ENCODE measurements around the gene CRTC3. TPM values are rescaled to one million over a fixed set of nuclear protein-coding genes. Genes with fewer than 3 reads are reported as not detected.

The CRTC3 gene
- total and polyA plus RNA-seq, 2 of the 13 experiments (the other 11 are each of a cell fraction or from before 2014, with no cell fraction given), result 8.4 to 11.8 TPM

GRCh38 chr15:90618330-90619125, 88.8 kb downstream of the CRTC3 start (continued):
- TF ChIP-seq ZNF354B (CRISPR knock-in tag; IDR thresholded peaks at IDR 0.05) (no peak), NONO (IDR thresholded peaks at IDR 0.05) (no peak), NONO (CRISPR knock-in tag; conservative IDR thresholded peaks at IDR 0.05) (no peak), MTA1 (CRISPR knock-in tag; IDR thresholded peaks at IDR 0.05; ENCODE audit: borderline replicate concordance) (no peak)

GRCh38 chr15:90619468-90619867, 89.7 kb downstream of the CRTC3 start:
- Histone ChIP-seq H3K27ac (ENCODE audit: extremely low read length, insufficient read depth, low read length) (no peak overlapping the region), H3K4me1 (ENCODE audit: insufficient read depth, low read length) (no peaks in the 10 kb centered on the region), H4K20me1 (ENCODE audit: insufficient read depth, low read length) (no peaks in the 10 kb centered on the region), H3K9ac (ENCODE audit: insufficient read depth, low read depth, low read length) (no peak overlapping the region), H3K79me2 (ENCODE audit: insufficient read depth, low read length) (no peaks in the 10 kb centered on the region), H3K36me3 (replicated peaks in 1 of 2; ENCODE audit: control insufficient read depth in 1 of 2, insufficient read depth in 2 of 2, low read length in 2 of 2) (0 out of 5 replicates have a peak, but pooled peaks cover 1 to 2% of the 10 kb centered on the region in 2 experiments), H3K4me2 (ENCODE audit: low read depth, low read length) (no peak overlapping the region), H3K9me3 (ENCODE audit: low read length) (no peaks in the 10 kb centered on the region), H3K4me3 (replicated peaks in 1 of 3; ENCODE audit: insufficient read depth in 1 of 3, low read depth in 2 of 3, low read length in 3 of 3) (no peak overlapping the region), H3K27me3 (ENCODE audit: control insufficient read depth in 1 of 2, insufficient read depth in 2 of 2, low read length in 2 of 2) (no peaks in the 10 kb centered on the region), H2AFZ (ENCODE audit: low read length) (no peak overlapping the region)
- POLR2A ChIA-PET, result no interaction called here
- ATAC-seq, result no peak
- intact Hi-C loops (cut with micrococcal nuclease; ENCODE audit: unreplicated experiment), result no loop called here
- DNase-seq (ENCODE audit: low spot score), result no peak
- 98% methylated on average over 9 of the region's 9 CpGs for WGBS (ENCODE audit: low lambda C conversion rate)
- TF ChIP-seq CREB1 (IDR thresholded peaks at IDR 0.05) (no peak), CREB1 (CRISPR knock-in tag; IDR thresholded peaks at IDR 0.05) (no peak), ZNF546 (CRISPR knock-in tag; conservative IDR thresholded peaks at IDR 0.05) (no peak)
- BruUV-seq (replicated peaks), result no TSS peak
- FAIRE-seq, result no peak
- in situ Hi-C loops (cut with HindIII; ENCODE audit: extremely low pct_ligation_motif_present, low pct_unique_long_range_greater_than_20kb), result no loop called here
- CTCF ChIA-PET (ENCODE audit: low intra/inter-chr PET ratio, low total read pairs), result no interaction called here

- ATAC-seq, result no peak
- no peaks in the 10 kb centered on the region for H3K9me3 ChIP-seq (ENCODE audit: low read length)
- no peak for FAIRE-seq
- H3K4me1 ChIP-seq (ENCODE audit: insufficient read depth, low read length), result no peaks in the 10 kb centered on the region
- no peak overlapping the region for H3K9ac ChIP-seq (ENCODE audit: insufficient read depth, low read depth, low read length)
- H3K27me3 ChIP-seq (ENCODE audit: control insufficient read depth in 1 of 2, insufficient read depth in 2 of 2, low read length in 2 of 2), result no peaks in the 10 kb centered on the region
- TF ChIP-seq KAT7 (CRISPR knock-in tag; IDR thresholded peaks at IDR 0.05; ENCODE audit: borderline replicate concordance) (no peak), JUND (CRISPR knock-in tag; IDR thresholded peaks at IDR 0.05) (no peak), ZNF446 (CRISPR knock-in tag; IDR thresholded peaks at IDR 0.05) (no peak), CENPT (CRISPR knock-in tag; IDR thresholded peaks at IDR 0.05; ENCODE audit: low read depth) (no peak), SNAPC5 (CRISPR knock-in tag; IDR thresholded peaks at IDR 0.05; ENCODE audit: borderline replicate concordance) (no peak), NFE2L2 (IDR thresholded peaks at IDR 0.05; ENCODE audit: low read length) (no peak), PRPF4 (IDR thresholded peaks at IDR 0.05; ENCODE audit: low read depth, low read length, poor library complexity, severe bottlenecking) (no peak), RAD21 (CRISPR knock-in tag; IDR thresholded peaks at IDR 0.05) (no peak), GTF2F1 (IDR thresholded peaks at IDR 0.05; ENCODE audit: low read length) (no peak), BORCS8-MEF2B (CRISPR knock-in tag; IDR thresholded peaks at IDR 0.05) (no peak)
- intact Hi-C loops (cut with micrococcal nuclease; ENCODE audit: unreplicated experiment) (no loop called here), in situ Hi-C loops (cut with HindIII; ENCODE audit: extremely low pct_ligation_motif_present, low pct_unique_long_range_greater_than_20kb) (no loop called here)
- no peaks in the 10 kb centered on the region for H4K20me1 ChIP-seq (ENCODE audit: insufficient read depth, low read length)
- H3K4me3 ChIP-seq (replicated peaks in 1 of 3; ENCODE audit: insufficient read depth in 1 of 3, low read depth in 2 of 3, low read length in 3 of 3), result no peak overlapping the region
- POLR2A ChIA-PET, result no interaction called here
- H3K4me2 ChIP-seq (ENCODE audit: low read depth, low read length), result no peak overlapping the region
- H3K27ac ChIP-seq (ENCODE audit: extremely low read length, insufficient read depth, low read length), result no peak overlapping the region
- BruUV-seq (replicated peaks), result no TSS peak
- no peak overlapping the region for H2AFZ ChIP-seq (ENCODE audit: low read length)
- WGBS (ENCODE audit: low lambda C conversion rate), result 95% methylated on average over 5 of the region's 5 CpGs
- CTCF ChIA-PET (ENCODE audit: low intra/inter-chr PET ratio, low total read pairs), result no interaction called here
- no peak for DNase-seq (ENCODE audit: low spot score)
- H3K79me2 ChIP-seq (ENCODE audit: insufficient read depth, low read length), result no peaks in the 10 kb centered on the region
- H3K36me3 ChIP-seq (replicated peaks in 1 of 2; ENCODE audit: control insufficient read depth in 1 of 2, insufficient read depth in 2 of 2, low read length in 2 of 2), result peaks cover 1 to 2% of the 10 kb centered on the region in 2 experiments; a peak in 1 of 5 replicates
Observed at GRCh38 chr15:90619939-90620338, 90.2 kb downstream of the CRTC3 start.
